Stimulated activated CD8-positive, alpha-beta memory T cell treated with anti-CD3 and anti-CD28 coated beads, Interleukin-7, amount 100 ng/mL, for 1 hour (primary cell): ENCODE results near the gene CCDC112.
"Not testable (repeated sequence)": the region's sequence is repeated elsewhere in the genome, so short reads cannot be mapped to it uniquely, and the experiment has no call there.

Experiments used
- DNase-seq, 2 donors: peaks; one replicate each; pipeline ENCODE4 v3.0.0-alpha.2; 2020; ENCODE audit warnings: low read depth in 2 of 2

The CCDC112 gene, protein sequence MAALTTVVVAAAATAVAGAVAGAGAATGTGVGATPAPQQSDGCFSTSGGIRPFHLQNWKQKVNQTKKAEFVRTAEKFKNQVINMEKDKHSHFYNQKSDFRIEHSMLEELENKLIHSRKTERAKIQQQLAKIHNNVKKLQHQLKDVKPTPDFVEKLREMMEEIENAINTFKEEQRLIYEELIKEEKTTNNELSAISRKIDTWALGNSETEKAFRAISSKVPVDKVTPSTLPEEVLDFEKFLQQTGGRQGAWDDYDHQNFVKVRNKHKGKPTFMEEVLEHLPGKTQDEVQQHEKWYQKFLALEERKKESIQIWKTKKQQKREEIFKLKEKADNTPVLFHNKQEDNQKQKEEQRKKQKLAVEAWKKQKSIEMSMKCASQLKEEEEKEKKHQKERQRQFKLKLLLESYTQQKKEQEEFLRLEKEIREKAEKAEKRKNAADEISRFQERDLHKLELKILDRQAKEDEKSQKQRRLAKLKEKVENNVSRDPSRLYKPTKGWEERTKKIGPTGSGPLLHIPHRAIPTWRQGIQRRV

DNA sequence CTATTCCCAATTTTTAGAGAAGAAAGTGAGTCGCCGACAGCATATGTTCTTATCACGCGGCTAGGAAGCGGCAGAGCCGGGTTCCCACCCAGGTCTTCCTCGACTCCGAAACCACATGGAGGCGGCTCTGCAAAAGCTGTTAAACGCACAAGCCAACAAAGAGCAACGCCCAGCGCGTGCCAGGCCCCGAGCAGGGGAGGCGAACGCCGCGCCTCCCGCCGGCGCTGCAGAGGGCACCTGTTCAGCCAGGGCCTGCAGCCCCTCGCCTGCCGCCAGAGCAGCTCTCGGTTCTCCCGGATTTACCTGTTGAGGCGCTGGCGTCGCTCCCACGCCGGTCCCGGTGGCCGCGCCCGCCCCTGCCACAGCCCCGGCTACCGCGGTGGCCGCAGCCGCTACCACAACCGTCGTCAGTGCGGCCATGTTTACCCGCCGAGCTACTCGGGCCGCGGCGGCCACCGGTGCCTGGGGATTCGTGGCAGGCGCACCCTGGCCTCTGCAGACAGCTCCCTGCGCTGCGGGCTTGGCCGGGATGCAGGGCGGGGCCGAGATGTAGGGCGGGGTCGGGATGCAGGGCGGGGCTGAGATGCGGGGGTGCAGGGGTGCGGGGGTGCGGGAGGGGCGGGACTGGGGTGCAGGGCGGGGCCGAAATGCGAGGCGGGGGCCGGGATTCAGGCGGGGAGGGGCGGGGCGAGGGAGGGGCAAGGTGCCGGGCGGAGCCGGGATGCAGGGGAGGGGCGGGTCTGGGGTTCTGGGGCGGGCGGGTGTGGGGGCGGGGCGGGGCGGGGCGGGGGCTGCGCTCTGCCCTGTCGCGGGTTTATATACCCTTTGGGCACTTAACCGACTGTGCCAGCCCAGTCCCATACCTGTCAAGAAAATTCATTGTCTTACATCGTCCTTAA is at the start of gene CCDC112:
CCDC112 (minus strand) TSS at position 531 of the 899 bp plus-strand sequence; CDS start at position 420, 111 bp downstream.
- DNase-seq = peak; percentile 53

DNA sequence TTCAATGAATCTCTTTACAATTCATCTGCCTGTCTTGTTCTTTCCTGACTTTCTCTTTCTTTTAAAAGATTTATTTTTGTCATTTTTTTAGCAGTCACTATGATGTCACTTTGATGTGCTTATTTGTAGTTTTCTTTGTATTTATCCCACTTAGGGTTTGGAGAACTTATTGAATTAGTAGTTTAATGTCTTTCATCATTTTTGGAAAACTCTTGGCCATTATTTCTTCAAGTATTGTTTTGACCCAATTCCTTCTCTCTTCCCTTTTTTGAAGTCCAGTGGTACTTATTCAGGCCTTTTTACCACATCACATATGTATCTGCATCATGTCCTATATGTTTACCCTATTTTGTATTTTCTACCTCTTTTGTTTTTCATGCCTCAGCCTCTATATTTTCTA is 48.9 kb upstream of the CCDC112 start:
- no peak for DNase-seq

DNA sequence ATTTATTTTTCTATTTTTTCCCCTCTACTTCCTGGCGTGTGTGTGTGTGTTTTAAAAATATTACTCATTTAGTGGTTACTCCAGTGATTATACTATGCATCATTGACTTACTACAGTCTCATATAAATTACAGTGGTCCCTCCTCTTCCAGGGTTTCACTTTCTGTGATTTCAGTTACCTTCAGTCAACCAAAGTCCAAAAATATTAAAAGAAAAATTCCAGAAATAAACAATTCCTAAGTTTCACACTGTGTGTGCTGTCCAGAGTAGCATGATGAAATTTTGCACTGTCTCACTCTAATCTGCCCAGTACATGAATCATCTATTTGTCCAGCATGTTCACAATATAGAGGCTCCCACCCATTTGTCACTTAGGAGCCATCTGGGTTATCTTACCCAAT is 47.4 kb upstream of the CCDC112 start:
- no peak for DNase-seq

DNA sequence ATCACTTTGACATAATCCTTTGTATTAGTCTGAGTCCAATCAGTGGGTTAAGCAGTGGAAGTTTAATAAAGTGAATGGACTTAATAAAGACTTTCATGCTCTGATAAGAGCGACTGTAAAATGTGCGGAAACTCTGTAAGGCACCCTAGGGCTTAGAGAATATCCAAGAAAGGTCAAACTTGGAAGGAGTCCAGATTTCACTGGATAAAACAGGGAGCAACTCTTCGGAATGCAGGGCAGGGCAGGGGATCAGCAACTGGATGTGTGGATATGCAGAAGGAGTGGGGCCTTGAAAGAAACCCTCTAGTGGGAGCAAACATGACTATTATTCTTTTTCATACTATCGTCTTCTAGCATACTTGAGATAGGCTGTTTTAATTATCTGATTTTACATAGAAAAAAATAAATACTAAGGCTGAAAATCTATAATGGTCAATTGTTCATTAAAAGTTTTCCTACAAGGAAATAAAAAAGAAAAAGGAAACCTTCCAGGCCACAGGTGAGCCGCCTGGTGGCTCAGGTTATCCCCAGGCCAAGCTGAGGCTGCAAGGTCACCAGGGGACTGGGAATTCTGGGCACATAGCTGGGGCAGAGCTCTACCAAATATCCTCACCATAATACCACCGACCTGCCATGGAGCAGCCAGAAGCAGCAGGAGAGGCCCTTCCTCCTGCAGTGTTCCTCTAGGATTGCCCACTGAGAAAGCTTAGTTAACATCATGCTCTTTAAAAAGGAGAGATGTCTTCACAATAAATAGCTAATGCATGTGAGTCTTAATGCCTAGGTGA is 46.3 kb upstream of the CCDC112 start:
- DNase-seq = no peak

DNA sequence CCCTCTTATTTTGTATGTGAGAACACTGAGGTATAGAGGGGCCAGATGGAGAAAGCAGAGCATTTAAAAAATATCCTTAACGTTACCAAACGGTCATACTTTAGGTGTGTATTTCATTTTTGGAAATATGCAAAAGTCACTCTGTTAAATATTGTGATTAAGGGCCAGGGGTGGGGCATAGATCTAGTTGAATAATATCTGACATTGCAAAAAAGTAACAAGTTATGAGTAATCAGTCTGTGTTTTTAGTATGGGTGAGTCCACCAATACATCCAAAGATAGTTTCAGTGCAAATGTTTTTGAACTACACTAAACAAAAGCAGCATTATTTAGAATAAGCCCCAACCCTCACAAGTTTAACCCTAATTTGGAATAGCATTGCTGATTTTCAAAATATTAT is 45.3 kb upstream of the CCDC112 start:
- no peak for DNase-seq

DNA sequence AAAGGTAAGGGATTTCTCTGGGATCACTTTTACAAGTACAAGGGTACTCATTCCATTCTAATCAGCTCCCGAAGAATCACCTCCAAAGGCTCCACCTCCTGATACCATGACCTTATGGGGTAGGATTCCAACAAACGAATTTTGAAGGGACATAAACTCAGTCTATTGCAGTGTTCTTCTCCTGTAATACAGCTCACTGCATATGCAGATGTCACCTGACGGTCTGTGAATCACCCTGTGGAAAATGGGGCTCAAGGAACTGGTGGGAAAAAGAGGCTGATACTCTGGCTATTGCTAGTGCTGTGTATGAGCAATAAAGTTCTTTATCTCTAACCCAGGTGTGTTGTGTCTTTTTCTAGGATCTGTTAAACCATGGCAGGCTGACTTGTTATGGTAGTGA is 42.4 kb upstream of the CCDC112 start:
- no peak for DNase-seq

DNA sequence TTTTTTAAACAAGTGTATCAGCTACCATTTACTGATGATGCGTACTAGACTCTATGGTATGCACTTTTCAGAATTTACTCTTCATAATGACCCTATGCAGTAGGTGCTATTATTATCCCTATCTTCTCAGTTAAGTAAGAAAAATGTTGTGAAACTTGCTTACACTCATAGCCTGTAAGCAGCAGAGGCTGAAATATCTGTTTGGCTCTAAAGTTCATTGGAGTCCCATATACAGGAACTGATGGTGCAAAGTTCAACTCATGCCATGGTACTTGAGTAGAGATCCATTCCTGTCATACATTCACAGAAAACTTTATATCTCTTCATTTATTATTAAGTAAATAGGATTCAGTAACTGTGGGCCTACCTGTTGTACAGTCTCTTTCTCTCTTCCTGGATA is 41.4 kb upstream of the CCDC112 start:
- no peak for DNase-seq

DNA sequence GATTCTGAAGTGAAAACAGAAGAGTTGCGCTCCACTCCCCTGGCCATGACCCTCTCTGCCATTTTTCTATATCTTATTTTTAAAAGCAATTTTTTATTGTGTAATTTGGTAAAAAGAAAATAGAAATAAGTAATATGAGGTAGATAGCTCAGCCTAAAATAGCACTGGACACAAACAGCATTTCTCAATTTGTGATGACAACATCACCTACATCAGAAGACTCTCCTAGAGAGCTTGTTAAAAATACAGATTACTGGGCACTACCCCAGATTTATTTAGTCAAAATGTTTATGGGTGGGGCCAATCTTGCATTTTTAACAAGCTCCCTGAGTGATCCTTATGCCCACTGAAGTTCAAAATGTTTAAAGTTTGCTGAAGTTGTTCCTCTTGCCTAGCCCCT is 40.5 kb upstream of the CCDC112 start:
- no peak for DNase-seq

DNA sequence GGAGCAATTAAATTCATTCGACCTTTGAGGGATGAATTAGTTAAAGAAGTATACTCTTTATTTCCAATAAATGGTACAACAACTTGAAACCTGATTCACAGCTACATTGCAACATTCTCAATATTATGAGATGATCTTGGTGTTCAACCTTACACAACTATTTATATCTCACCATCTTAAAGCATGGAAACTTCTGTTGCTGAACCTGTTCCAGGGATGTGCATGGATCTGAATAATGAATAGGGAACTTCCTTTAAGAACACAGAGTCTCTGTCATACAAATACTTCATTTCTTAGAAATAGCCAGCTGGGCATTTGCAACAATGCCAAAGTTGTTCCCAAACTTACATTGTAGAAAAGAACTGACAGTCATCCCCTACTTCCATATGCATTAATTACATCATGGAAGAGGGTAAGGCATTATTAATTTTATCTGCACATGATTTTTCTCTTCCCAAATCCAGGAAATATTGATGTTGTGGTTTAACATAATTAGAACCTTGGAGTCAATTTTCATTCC is 39.8 kb upstream of the CCDC112 start:
- DNase-seq = no peak

DNA sequence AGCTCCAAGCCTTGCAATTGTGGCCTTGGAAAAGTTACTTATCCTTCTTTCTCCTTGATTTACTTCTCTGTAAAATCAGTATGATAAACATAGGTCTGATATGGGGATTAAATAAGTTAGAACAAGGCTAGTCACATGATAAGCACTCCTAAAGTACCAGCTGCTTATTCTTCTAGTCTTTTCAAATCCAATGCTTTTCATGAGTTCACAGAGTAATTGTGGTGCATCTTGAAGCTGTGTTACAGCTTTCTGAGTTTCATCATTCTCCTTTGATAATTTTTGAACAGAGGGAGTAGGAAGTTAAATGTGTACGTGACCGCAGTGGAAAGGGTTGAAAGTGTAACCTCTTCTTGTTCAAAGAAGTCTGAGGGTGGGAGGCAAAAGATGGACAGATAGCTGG is 38.8 kb upstream of the CCDC112 start:
- no peak for DNase-seq

DNA sequence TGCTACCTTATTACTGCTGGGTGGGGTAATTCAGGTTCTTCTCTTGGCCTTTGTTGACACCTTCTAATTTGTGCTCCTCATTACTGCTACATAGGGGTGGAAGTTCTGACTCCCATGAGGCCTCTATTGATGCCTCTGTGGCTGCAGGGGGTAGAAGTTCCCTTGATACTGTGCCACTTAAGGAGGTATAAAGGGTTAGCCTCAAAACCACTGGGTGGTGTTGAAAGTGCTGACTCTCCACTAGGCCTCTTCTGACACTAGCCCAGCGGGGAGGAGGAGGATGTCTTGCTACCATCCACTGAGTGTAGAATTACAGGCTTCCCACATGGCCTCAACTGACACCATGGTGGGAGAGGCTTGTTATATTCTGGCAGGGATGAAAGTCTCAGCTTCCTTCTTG is 36.7 kb upstream of the CCDC112 start:
- DNase-seq = no peak

DNA sequence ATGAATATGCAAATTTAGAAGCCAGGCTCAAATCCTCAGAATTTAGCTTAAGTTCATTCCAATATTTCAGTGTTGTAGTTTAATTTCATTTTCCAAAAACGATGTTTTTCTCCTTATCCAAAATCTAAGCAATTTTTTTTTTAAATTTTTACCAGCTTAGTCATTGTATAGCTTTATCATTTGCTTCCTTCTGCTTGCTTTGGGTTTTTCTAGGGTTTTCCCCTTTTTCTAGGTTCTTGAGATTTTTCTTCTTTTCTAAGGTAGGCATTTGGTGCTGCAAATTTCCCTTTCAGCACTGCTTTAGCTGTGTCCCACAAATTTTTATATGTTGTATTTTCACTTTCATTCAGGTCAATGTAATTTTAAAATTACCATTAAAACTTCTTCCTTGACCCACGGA is 34.4 kb upstream of the CCDC112 start:
- DNase-seq = no peak

DNA sequence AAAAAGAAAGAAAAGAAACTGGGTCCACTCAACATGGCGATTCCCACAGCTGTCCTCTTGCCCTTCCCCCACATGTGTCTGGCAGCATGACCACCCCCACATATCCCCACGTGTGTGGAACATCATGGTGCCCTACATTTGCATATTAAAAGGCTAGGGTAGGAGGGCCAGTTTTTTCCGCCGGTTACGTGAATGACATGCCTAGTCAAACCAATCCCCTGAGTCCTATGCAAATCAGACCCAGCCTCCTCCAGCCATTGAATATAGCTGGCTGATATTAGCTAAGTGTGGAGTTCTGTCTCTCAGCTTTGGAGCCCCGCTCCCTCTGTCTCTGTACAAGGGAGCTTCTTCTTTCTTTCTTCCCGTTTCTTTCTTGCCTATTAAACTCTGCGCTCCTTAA is 33.0 kb upstream of the CCDC112 start:
- DNase-seq = no peak

DNA sequence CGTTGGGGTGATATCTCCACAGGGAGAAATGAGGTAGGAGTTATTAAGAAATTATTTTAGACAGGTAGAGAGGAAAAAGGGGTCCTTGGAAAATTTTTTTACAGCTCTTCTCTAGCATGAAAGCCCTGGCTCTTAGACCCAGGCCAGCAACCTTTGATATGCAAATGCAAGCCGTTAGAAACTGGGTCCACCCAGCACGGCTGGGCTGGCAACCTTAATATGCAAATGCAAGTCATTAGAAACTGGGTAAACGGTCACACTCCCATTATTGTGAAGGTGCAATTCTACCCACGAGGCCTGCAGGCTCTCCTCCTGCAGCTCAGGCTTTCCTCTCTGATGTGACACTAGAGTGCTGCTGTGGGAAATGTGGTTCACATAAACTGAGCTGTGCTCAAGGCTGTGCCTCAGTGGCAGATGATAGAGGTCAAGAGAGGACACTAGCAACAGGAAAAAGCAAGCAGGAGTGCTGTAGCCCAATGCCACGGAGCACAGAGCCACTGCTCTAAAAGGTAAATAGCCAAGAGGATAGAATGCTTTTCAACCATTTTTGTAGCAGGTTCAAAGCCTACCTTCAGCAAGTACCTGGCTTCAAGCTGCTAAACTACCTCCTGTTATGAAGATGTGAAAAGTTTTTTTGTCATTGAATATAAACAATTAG is 32.3 kb upstream of the CCDC112 start:
- DNase-seq = not testable (repeated sequence)

DNA sequence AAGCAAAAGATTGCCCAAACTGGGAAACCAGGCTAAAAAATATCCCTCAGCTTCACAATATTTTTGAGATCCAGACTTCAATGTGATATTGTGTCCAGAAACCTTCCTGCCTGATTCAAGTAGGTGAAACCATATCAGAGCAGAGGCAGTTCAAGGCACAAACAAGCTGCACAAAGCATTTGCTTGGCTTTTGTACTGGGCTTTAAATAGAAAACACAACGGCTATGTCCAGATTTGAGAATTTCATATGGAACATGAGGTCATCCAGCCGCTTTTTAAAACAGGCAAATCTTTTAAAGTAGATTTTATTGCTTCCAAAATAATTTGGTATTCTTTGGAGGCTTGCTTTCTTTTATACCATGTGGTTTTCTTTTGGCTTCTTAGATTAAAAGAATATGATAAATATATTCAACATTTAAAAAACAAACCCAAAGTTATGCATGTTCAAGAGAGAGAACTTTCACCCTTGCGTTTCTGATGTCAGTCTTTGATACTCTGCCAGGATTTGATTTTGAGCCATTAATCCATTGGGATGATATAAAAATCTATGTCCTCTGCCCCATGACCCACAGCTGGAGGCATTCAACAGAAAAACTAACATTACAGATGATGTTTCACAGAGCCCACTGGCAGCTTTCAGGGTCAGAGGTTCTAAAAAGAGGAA is 29.0 kb upstream of the CCDC112 start:
- no peak for DNase-seq

DNA sequence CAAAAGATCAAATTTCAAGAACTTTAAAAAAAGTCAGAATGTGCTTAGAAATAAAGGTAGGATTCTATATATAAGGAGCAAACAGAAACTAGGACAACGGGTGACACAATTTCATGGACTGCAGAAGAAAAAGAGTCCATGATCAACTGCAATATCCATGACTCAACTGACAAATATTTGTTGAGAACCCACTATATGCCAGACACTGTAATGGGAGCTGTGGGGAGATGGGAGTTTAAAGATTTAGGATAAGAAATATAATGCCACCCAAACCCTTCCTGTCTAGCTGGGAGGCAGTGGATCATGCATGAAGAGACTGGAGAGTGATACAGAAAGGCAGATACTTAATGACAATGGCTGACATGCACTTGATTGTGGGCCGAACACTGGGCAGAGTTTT is 27.6 kb upstream of the CCDC112 start:
- DNase-seq = no peak

DNA sequence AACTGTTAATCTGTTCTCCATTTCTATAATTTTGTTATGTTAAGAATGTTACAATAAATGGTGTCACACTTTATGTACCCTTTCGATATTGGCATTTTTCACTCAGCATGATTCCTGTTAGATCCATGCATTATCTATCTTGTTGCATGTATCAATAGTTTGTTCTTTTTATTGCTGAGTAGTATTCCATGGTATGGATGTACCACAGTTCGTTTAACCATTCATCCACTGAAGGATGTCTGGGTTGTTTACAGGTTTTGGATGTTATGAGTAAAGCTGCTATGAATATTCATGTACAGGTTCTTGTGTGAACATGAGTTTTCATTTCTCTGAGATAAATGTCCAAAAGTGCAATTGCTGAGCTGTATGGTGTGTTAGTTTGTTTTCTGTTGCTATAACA is 26.3 kb upstream of the CCDC112 start:
- no peak for DNase-seq

DNA sequence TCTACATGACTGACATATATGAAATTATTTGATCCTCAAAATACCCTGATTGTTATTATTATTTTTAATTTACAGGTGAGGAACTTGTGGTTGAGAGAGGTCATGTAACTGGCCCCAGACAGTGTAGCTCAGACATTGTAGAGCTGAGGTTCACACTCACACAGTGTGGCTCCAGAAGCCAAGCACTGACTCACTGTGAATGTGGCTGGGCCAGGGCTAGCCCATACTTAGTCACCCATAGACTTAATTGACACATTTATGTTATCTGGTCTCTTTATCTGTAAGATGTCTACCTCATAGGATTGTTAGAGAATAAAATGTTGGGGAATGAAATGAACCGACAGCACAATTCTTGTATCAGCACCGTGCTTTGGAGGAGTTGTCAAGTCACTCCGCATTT is 24.9 kb upstream of the CCDC112 start:
- DNase-seq = no peak

DNA sequence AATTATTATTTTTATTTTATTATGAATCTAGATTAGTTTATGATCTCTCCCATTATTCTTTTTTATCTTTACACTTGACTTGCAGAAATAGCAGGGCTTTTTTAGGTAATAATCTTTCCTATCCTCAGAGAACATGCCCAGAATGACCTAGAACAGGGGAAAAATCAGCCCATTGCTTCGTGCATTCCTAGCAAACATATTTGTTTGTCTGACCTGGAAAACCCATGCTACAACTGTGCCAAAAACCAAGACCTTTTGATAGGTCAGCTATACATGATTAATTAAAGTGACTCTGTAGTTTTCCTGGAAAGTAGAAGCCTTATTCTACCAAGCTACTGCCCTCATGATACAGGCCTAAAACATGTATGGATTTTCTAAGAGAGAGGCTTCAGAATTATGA is 24.1 kb upstream of the CCDC112 start:
- DNase-seq = no peak

DNA sequence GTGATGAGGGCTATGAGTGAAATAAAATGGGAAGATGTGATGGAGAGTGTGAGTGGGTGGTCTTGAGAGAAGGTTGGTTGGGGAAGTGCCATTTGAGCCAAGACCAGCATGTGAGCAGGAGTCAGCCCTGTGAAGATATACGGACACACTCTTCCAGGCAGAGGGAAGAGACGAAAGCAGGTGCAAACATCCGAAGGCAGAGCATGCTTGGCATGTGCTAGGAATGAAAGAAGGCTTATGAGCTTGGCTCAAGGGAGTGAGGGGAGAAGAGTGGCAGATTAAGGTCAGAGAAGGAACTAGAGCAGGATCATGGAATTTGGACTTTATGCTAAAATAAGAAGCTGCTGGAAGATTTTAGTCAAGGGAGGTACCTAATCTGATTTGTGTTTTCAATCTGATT is 23.6 kb upstream of the CCDC112 start:
- DNase-seq = no peak

DNA sequence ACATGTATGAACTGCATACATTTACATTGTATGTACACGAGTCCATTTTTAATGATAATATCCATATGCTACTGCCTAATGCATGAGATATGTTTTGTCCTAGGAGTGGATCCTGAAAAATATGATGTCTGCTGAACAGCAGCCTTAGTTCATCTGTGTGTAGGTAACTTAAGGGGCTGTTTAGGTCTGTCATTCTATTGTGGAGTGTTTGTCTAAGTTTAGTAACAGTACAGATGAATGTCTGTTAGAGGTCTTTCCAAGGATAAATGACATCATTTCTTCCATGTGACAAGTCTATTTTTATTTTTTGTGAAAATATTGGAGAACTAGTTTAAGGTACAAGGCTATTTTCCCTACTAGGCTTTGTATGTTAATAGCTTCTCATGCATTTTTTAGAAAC is 22.6 kb upstream of the CCDC112 start:
- no peak for DNase-seq
